Measurements from ENCODE around the gene LRRC34. TPM values are rescaled to one million over a fixed set of nuclear protein-coding genes. Genes with fewer than 3 reads are reported as not detected.

The LRRC34 gene
- total and polyA plus RNA-seq, 9 of the 15 experiments (the other 6 are each of a cell fraction or from before 2014, with no cell fraction given), result 0.17 to 0.30 TPM; not detected in 7

DNA sequence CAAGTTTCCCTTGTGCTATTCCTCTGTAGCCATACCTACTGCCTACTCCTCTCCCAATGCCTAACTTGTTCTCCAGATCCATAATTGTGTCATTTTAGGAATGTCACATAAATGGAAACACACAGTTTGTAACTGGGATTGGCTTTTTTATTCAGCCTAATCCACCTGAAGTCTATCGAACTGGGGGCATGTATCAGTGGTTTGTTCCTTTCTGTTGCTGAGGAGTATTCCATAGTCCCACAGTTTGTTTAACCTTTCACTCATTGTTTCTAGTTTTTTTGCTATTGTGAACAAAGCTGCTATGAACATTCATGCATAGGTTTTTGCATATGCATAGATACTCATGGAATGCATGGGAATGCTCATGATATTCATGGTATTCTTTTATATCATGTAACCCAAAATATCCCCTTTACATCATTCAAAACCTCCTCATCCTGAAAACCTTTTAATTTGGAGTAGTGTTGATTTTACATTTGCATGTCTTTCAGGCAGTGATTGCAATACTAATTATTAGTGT lies 25.9 kb upstream of the LRRC34 start:
- Histone ChIP-seq H3K9me3 (replicated peaks; ENCODE audit: control insufficient read depth, insufficient read depth, low read depth, low read length) (no peaks in the 10 kb centered on the region), H3K4me2 (ENCODE audit: insufficient read depth, low read length) (no peak overlapping the region), H3K27me3 (ENCODE audit: control insufficient read depth in 2 of 2, insufficient read depth in 2 of 2, low read length in 2 of 2) (peaks cover 0 to 6% of the 10 kb centered on the region in 2 experiments; a peak in 3 of 5 replicates), H4K20me1 (replicated peaks; ENCODE audit: control insufficient read depth, insufficient read depth, low read length) (no peaks in the 10 kb centered on the region), H3K36me3 (ENCODE audit: control insufficient read depth, insufficient read depth, low read length) (no peaks in the 10 kb centered on the region), H3K9ac (ENCODE audit: insufficient read depth in 1 of 2, low read depth in 2 of 2, low read length in 2 of 2) (no peak overlapping the region), H3K9me1 (ENCODE audit: control insufficient read depth, insufficient read depth, low read length) (no peaks in the 10 kb centered on the region), H2AFZ (ENCODE audit: low read depth, low read length) (no peak overlapping the region), H3K4me1 (replicated peaks in 1 of 2; ENCODE audit: control insufficient read depth in 2 of 2, insufficient read depth in 2 of 2, low read length in 2 of 2) (no peaks in the 10 kb centered on the region), H3K79me2 (ENCODE audit: control insufficient read depth, insufficient read depth, low read length) (no peaks in the 10 kb centered on the region), H3K4me3 (no peak overlapping the region), H3K27ac (ENCODE audit: extremely low read depth, low read depth, low read length) (no peak overlapping the region)
- ATAC-seq, result no peak
- WGBS (ENCODE audit: insufficient coverage, low coverage, missing lambda C conversion rate), result 0% methylated on average over 1 of the region's 1 CpG
- CTCF ChIA-PET (ENCODE audit: low intra/inter-chr PET ratio), result no interaction called here
- in situ Hi-C loops (cut with MboI) (no loop called here), intact Hi-C loops (cut with micrococcal nuclease) (no loop called here)
- no peak for FAIRE-seq
- no TSS peak for BruUV-seq (replicated peaks)
- DNase-seq (ENCODE audit: extremely low read depth in 1 of 4, low spot score in 3 of 4), result no peak
- POLR2A ChIA-PET, result no interaction called here
- TF ChIP-seq TFAP4 (CRISPR knock-in tag; IDR thresholded peaks at IDR 0.05; ENCODE audit: borderline replicate concordance), result no peak
- no peak for TF ChIP-seq PTBP1 (IDR thresholded peaks at IDR 0.05; ENCODE audit: low read depth, low read length)
- no peak for TF ChIP-seq ZKSCAN1 (IDR thresholded peaks at IDR 0.05; ENCODE audit: low read depth, low read length)
- no peak for TF ChIP-seq ZNF253 (CRISPR knock-in tag; conservative IDR thresholded peaks at IDR 0.05)
- TF ChIP-seq CBFA2T3 (IDR thresholded peaks at IDR 0.05), result no peak
- TF ChIP-seq YY1 (IDR thresholded peaks at IDR 0.05; ENCODE audit: borderline replicate concordance in 1 of 3, control insufficient read depth in 1 of 3, extremely low read depth in 1 of 3, insufficient read depth in 3 of 3, insufficient read length in 1 of 3, insufficient replicate concordance in 2 of 3, low read depth in 1 of 3, low read length in 2 of 3), result no peak
- TF ChIP-seq, protein P1, sequence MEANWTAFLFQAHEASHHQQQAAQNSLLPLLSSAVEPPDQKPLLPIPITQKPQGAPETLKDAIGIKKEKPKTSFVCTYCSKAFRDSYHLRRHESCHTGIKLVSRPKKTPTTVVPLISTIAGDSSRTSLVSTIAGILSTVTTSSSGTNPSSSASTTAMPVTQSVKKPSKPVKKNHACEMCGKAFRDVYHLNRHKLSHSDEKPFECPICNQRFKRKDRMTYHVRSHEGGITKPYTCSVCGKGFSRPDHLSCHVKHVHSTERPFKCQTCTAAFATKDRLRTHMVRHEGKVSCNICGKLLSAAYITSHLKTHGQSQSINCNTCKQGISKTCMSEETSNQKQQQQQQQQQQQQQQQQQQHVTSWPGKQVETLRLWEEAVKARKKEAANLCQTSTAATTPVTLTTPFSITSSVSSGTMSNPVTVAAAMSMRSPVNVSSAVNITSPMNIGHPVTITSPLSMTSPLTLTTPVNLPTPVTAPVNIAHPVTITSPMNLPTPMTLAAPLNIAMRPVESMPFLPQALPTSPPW (CRISPR knock-in tag; IDR thresholded peaks at IDR 0.05), result no peak
- no peak for TF ChIP-seq ZNF707 (CRISPR knock-in tag; conservative IDR thresholded peaks at IDR 0.05)
- no peak for TF ChIP-seq ZNF764 (CRISPR knock-in tag; IDR thresholded peaks at IDR 0.05; ENCODE audit: low read depth)
- no peak for TF ChIP-seq SNRNP70 (optimal IDR thresholded peaks at IDR 0.05; ENCODE audit: low read depth, low read length)
- TF ChIP-seq CAMTA2 (CRISPR knock-in tag; conservative IDR thresholded peaks at IDR 0.05), result no peak
- TF ChIP-seq SIRT6 (IDR thresholded peaks at IDR 0.05; ENCODE audit: low read depth, low read length), result no peak
- TF ChIP-seq TSC22D4 (tag; IDR thresholded peaks at IDR 0.05), result no peak
- TF ChIP-seq ZNF140 (CRISPR knock-in tag; IDR thresholded peaks at IDR 0.05), result no peak
- TF ChIP-seq GABPB1 (CRISPR knock-in tag; IDR thresholded peaks at IDR 0.05), result no peak
